AML-193 (cell line): ENCODE data around the gene NRAP.
"Not testable (repeated sequence)": the region's sequence is repeated elsewhere in the genome, so short reads cannot be mapped to it uniquely, and the experiment has no call there.

Experiments used
- DNase-seq, 2 experiments: peaks; one replicate each; lab custom pipeline; 2025; lab: John Stamatoyannopoulos, UW

NRAP gene

DNA sequence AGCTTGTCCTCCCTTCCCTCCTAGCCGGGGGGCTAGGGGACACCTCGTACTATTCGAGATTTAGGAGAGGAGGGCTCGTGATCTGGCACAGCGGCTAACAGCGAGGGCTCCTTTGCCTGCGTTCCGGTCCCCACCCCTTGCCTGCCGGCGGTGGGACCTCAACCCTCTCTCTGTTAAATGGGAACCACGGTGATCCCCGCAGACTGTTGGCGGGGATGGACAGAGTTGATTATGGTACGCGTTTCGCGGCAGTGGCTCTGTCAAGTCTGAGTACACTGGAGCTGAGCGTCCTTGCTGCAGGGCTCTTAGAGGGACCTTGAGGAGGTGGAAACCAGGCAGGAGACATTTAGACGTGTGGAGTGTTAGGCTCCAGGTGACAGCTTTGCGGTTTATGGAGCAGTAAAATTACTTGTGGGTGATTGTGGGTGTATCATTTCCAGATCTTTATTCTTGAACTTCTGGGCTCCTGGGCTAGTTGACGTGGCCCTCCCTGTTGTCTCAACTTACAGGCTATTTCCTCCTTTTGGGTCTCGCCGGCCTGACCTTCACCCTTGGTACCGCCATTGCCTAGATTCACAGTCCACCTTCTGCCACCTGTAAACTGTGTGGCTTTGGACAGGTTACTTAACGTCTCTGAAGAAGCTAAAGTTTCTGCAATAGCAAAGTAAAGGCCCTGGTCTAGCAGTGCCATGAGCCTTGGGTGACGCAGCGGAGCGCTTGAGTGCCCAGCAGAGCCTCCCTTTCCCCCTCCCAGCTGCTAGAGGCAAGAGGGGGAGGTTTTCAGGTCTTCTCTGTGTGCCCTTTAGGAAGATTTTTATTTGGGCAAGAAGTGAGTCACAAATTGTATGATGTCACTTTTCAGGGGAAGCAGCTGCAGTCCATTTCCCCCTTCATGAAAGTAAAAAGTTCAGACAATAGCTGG, 16.6 kb upstream of the NRAP start:
- DNase-seq = peak; percentile 33 to 59

- DNase-seq = peak; percentile 54 to 63
These were observed 15.8 kb upstream of the NRAP start, which contains the start of gene CASP7 for GRCh38 chr10:113679463-113680189. Gene CASP7, plus strand, starts transcription at chr10:113679912. Its CDS starts 17,582 bp downstream, at chr10:113697494.

DNA sequence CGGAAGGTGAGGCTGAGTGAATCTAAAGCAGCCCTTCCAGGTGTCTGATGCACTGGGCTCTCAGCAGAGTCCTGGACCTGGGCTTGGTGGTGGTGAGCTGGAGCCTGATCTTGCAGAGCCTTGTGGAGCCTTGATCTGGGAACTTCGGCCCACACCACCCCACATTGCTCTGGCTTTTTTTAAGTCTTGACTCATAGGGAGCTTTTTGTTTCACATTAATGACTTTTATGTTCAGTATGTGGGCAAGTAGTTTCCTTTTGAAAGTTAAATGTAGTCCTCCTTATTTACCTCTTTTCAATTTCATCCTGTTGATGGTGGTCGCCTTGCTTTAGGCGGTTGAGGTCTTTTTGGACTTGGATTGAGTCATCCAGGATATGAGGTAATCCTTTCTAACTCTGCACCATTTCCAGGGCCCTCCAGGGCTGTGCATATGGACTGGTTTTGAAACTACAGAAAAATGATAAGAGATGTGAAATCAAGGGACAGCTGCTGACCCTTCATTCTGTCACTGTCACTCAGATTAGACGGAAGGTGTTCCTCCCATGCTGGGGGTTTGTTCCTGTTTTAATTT, 2.9 kb upstream of the NRAP start:
- no peak for DNase-seq

GRCh38 chr10:113665806-113666354, 2.0 kb upstream of the NRAP start:
- no peak for DNase-seq

DNA sequence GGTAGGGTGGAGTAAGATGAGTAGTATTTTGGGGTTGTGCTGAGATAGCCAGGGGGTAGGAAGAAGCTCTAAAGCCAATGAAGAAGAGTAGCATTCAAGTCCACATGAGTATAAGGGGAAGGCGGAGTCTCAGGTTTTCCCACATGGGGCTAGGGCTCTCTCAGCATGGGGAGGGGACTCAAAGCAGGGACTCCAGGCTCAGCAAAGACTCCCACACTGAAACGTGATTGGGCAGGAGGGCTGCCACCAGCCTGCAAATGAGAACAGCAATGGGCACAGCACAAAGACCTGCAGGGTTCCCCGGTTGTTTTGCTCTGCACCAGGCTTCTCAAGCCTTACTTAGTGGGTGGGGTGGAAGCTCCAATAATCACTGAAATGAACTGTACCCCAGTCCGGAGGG, 1.5 kb upstream of the NRAP start:
- no peak for DNase-seq

GRCh38 chr10:113663142-113663541, 699 bp downstream of the NRAP start:
- DNase-seq = no peak

GRCh38 chr10:113661332-113661731, 2.5 kb downstream of the NRAP start:
- no peak for DNase-seq

DNA sequence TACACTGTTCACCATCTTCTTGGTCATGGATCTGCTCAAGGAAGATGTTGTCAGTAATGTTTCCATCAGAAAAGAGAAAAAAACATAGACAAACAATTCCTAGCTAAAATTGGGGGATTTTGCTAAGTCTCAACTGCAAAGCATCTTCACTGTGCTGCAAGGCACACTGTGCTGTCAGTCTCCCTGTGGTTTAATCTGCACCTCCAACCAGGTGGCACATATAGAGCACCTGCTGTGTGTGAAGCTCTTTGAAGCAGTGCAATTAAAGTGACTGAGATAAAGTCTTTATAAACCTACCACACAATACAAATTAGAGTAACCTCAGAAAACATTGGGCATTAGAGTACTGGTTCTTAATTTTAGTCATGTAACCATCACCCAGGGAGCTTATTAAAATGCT, 6.3 kb downstream of the NRAP start:
- no peak for DNase-seq

DNA sequence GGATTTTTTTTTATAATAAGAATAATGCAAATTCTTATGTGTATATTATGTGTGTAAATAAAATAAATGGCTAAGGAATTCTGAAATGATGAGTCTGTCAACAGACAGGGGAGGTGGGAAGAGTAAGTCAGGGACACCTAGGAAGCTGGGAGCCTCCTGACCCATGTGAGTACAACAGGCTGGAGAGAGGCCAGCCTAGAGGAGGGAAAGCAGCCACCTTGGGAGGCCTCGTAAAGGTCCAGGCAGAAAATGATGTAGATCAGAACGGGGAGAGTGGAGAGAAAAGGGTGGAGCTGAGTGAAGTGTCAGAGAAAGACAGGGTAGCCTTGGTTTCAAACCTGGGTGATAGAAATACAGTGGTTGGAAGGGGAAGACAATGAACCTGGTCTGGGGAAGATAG, 6.9 kb downstream of the NRAP start:
- DNase-seq = no peak

GRCh38 chr10:113652456-113652855, 11.4 kb downstream of the NRAP start:
- DNase-seq = not testable (repeated sequence)

GRCh38 chr10:113651898-113652297, 11.9 kb downstream of the NRAP start:
- no peak for DNase-seq

DNA sequence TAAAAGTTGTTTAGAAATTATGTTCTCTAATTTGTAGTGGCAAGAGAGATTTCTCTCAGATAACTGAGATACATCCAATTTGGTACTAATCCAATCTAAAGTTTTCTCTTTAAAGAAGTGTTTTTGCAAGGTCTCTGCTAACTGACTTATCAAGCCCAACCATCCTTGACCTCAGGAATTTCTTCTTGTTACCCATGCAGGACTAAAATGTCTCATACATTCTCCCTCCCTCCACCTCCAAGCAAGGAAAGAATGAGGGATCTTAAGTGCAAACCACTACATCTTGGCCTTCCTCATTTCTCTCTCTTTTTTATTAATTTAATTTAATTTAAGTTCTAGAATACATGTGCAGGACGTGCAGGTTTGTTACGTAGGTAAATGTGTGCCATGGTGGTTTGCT, 12.8 kb downstream of the NRAP start:
- DNase-seq = no peak

- DNase-seq = no peak
These were observed 13.7 kb downstream of the NRAP start for GRCh38 chr10:113650172-113650571.

- DNase-seq = no peak
These were observed 15.4 kb downstream of the NRAP start for GRCh38 chr10:113648478-113648877.

GRCh38 chr10:113647812-113648211, 16.0 kb downstream of the NRAP start:
- DNase-seq = no peak

- no peak for DNase-seq
These were observed 17.3 kb downstream of the NRAP start for GRCh38 chr10:113646336-113647201.

DNA sequence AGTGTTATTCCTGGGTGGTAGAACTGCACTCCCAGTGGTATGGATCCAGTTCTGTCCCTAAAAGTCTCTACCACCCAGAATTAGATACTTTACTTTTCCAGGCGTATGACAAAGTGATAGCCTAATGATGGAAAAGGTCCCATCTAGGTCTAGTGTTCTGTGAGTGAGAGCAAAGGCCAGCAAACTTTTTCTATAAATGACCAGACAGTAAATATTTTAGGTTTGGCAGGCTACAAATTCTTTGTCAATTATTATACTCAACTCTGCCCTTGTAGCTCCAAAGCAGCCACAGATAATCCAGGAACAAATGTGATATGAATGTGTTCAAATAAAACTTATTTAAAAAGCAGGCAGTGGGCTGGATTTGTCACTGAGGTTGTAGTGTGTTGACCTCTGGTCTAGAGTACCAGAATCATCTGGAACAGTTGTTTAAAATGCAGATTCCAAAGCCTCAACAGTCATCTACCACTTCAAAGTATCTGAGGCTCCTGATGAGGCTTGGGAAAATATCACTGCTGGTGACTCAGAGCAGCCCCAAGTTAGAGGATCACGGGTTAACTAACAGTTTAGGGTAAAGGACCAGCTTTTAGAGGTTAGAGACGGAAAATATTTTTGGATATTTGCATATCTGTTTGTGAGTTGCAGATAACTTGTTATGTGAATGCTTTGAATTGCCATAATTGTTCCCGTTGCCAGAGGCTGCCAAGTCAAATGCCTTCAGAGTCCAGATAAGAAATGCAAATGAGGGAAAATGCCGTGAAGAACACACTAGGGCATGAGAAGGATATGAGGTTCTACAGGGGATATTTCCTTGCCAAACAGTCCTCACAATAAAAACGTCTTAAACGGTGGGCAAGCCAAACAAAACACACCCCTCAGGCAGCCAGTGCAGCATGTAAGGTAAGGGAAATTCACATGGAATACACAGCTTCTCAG, 19.4 kb downstream of the NRAP start:
- DNase-seq = no peak

GRCh38 chr10:113643183-113643582, 20.7 kb downstream of the NRAP start:
- DNase-seq = no peak

- no peak for DNase-seq
These were observed 22.1 kb downstream of the NRAP start for GRCh38 chr10:113641702-113642101.

DNA sequence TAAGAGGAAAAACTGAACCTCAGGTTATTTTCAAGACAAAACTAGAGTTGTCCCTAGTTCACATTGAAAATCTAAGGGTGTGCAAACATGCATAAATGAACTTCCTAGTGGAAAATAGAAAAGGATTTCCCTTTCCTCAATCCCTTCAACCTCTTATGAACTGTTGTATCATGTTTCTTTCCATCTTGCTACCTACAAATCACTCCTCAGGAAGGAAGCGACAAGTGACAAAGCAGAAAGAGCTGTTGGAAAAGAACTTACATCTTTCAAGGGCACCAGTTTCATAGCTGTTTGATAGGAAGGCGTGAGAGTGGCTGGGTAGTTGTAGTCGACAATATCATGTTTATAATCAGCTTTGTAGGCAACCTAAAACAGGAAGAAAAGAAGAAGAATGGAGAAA, 23.9 kb downstream of the NRAP start:
- no peak for DNase-seq
